Left hindlimb (tissue), 1 donor: ENCODE measurements around the gene CHPF.

ENCODE experiments used
- DNase-seq: peaks from one replicate; pipeline ENCODE4 v3.0.0-alpha.2; 2018

The CHPF gene

GRCh38 chr2:219551441-219552381 lies 8.1 kb upstream of the CHPF start:
- DNase-seq: peak; percentile 67

- no peak for DNase-seq
These were observed 6.0 kb upstream of the CHPF start for GRCh38 chr2:219549619-219550018.

- DNase-seq: no peak
These were observed 5.4 kb upstream of the CHPF start for GRCh38 chr2:219548990-219549389.

GRCh38 chr2:219547621-219548020 lies 4.0 kb upstream of the CHPF start:
- no peak for DNase-seq

- no peak for DNase-seq
These were observed 2.3 kb upstream of the CHPF start for GRCh38 chr2:219545943-219546352.

- no peak for DNase-seq
These were observed 1.8 kb upstream of the CHPF start for GRCh38 chr2:219545295-219545942.

- DNase-seq: no peak
These were observed 958 bp upstream of the CHPF start for GRCh38 chr2:219544567-219544966.

GRCh38 chr2:219542931-219543595 lies 546 bp downstream of the CHPF start:
- DNase-seq: no peak

GRCh38 chr2:219541611-219542180 lies 1.9 kb downstream of the CHPF start:
- DNase-seq: peak; percentile 85

GRCh38 chr2:219540784-219541504 lies 2.7 kb downstream of the CHPF start:
- no peak for DNase-seq

- DNase-seq: no peak
These were observed 3.5 kb downstream of the CHPF start for GRCh38 chr2:219539926-219540678.

GRCh38 chr2:219538956-219539788 lies 4.4 kb downstream of the CHPF start:
- no peak for DNase-seq

- DNase-seq: peak; percentile 74
These were observed 5.1 kb downstream of the CHPF start for GRCh38 chr2:219538504-219538951.

GRCh38 chr2:219537657-219538488 lies 5.7 kb downstream of the CHPF start:
- DNase-seq: no peak

GRCh38 chr2:219536967-219537366 lies 6.6 kb downstream of the CHPF start:
- DNase-seq: no peak

GRCh38 chr2:219536425-219536824 lies 7.2 kb downstream of the CHPF start:
- DNase-seq: no peak

GRCh38 chr2:219533930-219534661 lies 9.5 kb downstream of the CHPF start:
- DNase-seq: no peak

GRCh38 chr2:219532378-219532649 lies 11.3 kb downstream of the CHPF start:
- DNase-seq: no peak

GRCh38 chr2:219531639-219532377 lies 11.8 kb downstream of the CHPF start:
- no peak for DNase-seq
